ENCODE data around the gene CD86. TPM values are rescaled to one million over a fixed set of nuclear protein-coding genes. Genes with fewer than 3 reads are reported as not detected.

CD86 gene
- total RNA-seq, 6 donors from 2014 or later, result 4.2 to 27.8 (median 14.4) TPM

GRCh38 chr3:122088531-122088930, 33.4 kb downstream of the CD86 start:
- no peaks in the 10 kb centered on the region for H3K4me1 ChIP-seq
- TF ChIP-seq EP300 (IDR thresholded peaks at IDR 0.05) (no peak), CTCF (IDR thresholded peaks at IDR 0.05) (no peak), POLR2AphosphoS5 (IDR thresholded peaks at IDR 0.05) (no peak), POLR2A (IDR thresholded peaks at IDR 0.05) (no peak)
- no peak for ATAC-seq (ENCODE audit: low FRiP score in 2 of 2)
- no peak overlapping the region for H3K27ac ChIP-seq
- no peak for DNase-seq
- H3K27me3 ChIP-seq, result no peaks in the 10 kb centered on the region
- H3K36me3 ChIP-seq, result no peaks in the 10 kb centered on the region
- H3K4me3 ChIP-seq, result no peak overlapping the region
- 77 to 79% methylated on average over 3 of the region's 3 CpGs for WGBS, 2 donors
- H3K9me3 ChIP-seq, result no peaks in the 10 kb centered on the region

- no peaks in the 10 kb centered on the region for H3K36me3 ChIP-seq
- ATAC-seq (ENCODE audit: low FRiP score in 2 of 2) (peak in 1 of 2 donors; percentile 48), DNase-seq (peak in 1 of 2 donors; percentile 28)
- peak overlapping the region in 1 of 4 donors; percentile 4 for H3K27ac ChIP-seq
- no peaks in the 10 kb centered on the region for H3K27me3 ChIP-seq
- no peaks in the 10 kb centered on the region for H3K4me1 ChIP-seq
- TF ChIP-seq POLR2AphosphoS5 (IDR thresholded peaks at IDR 0.05) (no peak), POLR2A (IDR thresholded peaks at IDR 0.05) (no peak), EP300 (IDR thresholded peaks at IDR 0.05) (no peak), CTCF (IDR thresholded peaks at IDR 0.05) (no peak)
- H3K9me3 ChIP-seq, result no peaks in the 10 kb centered on the region
- WGBS, 2 donors, result 61 to 65% methylated on average over 4 of the region's 4 CpGs
- H3K4me3 ChIP-seq, result no peak overlapping the region
Measured at GRCh38 chr3:122091602-122092295, 36.6 kb downstream of the CD86 start.

- Histone ChIP-seq H3K4me3 (no peak overlapping the region), H3K27me3 (no peaks in the 10 kb centered on the region), H3K36me3 (no peaks in the 10 kb centered on the region), H3K9me3 (no peaks in the 10 kb centered on the region), H3K27ac (peak overlapping the region in 1 of 4 donors; percentile 4), H3K4me1 (no peaks in the 10 kb centered on the region)
- DNase-seq, result peak in 1 of 2 donors; percentile 57
- ATAC-seq (ENCODE audit: low FRiP score in 2 of 2), result peak; percentile 65 to 74
- peak in 4 of 6 experiments; percentile 15 to 61 (median 34) for TF ChIP-seq CTCF (IDR thresholded peaks at IDR 0.05)
- TF ChIP-seq POLR2AphosphoS5 (IDR thresholded peaks at IDR 0.05), result no peak
- 40 to 64% methylated on average over 2 of the region's 2 CpGs for WGBS, 2 donors
Measured at GRCh38 chr3:122092460-122093165, 37.5 kb downstream of the CD86 start.

- TF ChIP-seq POLR2AphosphoS5 (IDR thresholded peaks at IDR 0.05) (no peak), POLR2A (IDR thresholded peaks at IDR 0.05) (no peak), EP300 (IDR thresholded peaks at IDR 0.05) (no peak), CTCF (IDR thresholded peaks at IDR 0.05) (no peak)
- H3K36me3 ChIP-seq, result no peaks in the 10 kb centered on the region
- H3K9me3 ChIP-seq, result no peaks in the 10 kb centered on the region
- H3K4me1 ChIP-seq, result no peaks in the 10 kb centered on the region
- DNase-seq (no peak), ATAC-seq (ENCODE audit: low FRiP score in 2 of 2) (no peak)
- H3K27me3 ChIP-seq, result no peaks in the 10 kb centered on the region
- H3K4me3 ChIP-seq, result no peak overlapping the region
- H3K27ac ChIP-seq, result no peak overlapping the region
- 80 to 82% methylated on average over 4 of the region's 4 CpGs for WGBS, 2 donors
Measured at GRCh38 chr3:122094125-122094524, 39.0 kb downstream of the CD86 start.
